Peyer's patch (tissue), 4 donors: ENCODE measurements around the gene GFER.
"Not testable (repeated sequence)": the region's sequence is repeated elsewhere in the genome, so short reads cannot be mapped to it uniquely, and the experiment has no call there.

ENCODE experiments used
- POLR2A ChIP-seq, 2 donors: fragments of 450-650 bp; IDR thresholded peaks; one replicate each; pipeline ENCODE4 v1.5.1; 2017; ENCODE audit warnings: antibody characterized with exemption in 2 of 2, mild to moderate bottlenecking in 2 of 2, moderate library complexity in 2 of 2
- TF ChIP-seq, protein P1 (sequence below), 6 experiments: fragments of 450-650 bp in 4 of 6; fragments of 200-600 bp in 2 of 6; sonication (generic) in 1 of 6; IDR thresholded peaks; one replicate each; pipeline ENCODE4 v1.5.1; 2017 to 2019; ENCODE audit warnings: antibody characterized with exemption in 6 of 6, mild to moderate bottlenecking in 3 of 6, moderate library complexity in 1 of 6

DNA sequence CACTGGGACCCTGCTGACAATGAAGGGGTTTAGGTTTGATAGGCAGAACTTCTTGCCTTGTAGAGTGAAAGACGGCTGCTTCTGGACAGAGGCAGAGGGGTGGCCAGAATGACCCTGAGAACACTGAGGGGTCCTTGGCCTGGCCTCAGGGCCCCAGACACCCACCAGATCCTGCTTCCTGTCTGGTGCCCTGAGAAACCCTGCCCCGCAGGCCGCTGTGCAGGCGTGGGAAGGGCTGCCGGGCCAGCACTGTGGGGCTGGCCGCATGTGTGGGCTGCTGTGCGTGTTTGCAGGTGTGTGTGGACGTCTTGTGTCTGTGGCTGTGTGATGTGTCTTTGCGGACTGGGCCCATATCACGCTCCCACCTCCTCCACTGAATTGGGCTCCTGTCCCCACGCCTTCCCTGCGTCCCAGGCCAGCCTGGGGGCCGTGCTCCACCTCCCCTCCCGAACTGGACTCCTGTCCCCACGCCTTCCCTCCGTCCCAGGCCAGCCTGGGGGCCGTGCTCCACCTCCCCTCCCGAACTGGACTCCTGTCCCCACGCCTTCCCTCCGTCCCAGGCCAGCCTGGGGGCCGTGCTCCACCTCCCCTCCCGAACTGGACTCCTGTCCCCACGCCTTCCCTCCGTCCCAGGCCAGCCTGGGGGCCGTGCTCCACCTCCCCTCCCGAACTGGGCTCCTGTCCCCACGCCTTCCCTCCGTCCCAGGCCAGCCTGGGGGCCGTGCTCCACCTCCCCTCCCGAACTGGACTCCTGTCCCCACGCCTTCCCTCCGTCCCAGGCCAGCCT, 50.1 kb downstream of the GFER start:
- TF ChIP-seq, protein P1, sequence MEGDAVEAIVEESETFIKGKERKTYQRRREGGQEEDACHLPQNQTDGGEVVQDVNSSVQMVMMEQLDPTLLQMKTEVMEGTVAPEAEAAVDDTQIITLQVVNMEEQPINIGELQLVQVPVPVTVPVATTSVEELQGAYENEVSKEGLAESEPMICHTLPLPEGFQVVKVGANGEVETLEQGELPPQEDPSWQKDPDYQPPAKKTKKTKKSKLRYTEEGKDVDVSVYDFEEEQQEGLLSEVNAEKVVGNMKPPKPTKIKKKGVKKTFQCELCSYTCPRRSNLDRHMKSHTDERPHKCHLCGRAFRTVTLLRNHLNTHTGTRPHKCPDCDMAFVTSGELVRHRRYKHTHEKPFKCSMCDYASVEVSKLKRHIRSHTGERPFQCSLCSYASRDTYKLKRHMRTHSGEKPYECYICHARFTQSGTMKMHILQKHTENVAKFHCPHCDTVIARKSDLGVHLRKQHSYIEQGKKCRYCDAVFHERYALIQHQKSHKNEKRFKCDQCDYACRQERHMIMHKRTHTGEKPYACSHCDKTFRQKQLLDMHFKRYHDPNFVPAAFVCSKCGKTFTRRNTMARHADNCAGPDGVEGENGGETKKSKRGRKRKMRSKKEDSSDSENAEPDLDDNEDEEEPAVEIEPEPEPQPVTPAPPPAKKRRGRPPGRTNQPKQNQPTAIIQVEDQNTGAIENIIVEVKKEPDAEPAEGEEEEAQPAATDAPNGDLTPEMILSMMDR (IDR thresholded peaks at IDR 0.05): not testable (repeated sequence)
- not testable (repeated sequence) for TF ChIP-seq POLR2A (IDR thresholded peaks at IDR 0.05)
